GM19238 (cell line): ENCODE data around the gene MTR.

ENCODE experiments used
- DNase-seq: peaks from one replicate; pipeline ENCODE4 v3.0.0; 2011; ENCODE audit warnings: low spot score; ENCODE audit not compliant: insufficient read length

MTR gene

GRCh38 chr1:236951672-236952071, 156.6 kb downstream of the MTR start:
- no peak for DNase-seq

- DNase-seq, result no peak
These were observed 157.3 kb downstream of the MTR start for GRCh38 chr1:236952246-236953003.

GRCh38 chr1:236953151-236953700, 158.1 kb downstream of the MTR start:
- no peak for DNase-seq
